EH (cell line): ENCODE measurements around the gene LRATD1.
"Not testable (repeated sequence)": the region's sequence is repeated elsewhere in the genome, so short reads cannot be mapped to it uniquely, and the experiment has no call there.

ENCODE experiments used
- DNase-seq: peaks from one replicate; pipeline ENCODE4 v3.0.0-alpha.2; 2015; ENCODE audit warnings: low read depth

The LRATD1 gene, protein sequence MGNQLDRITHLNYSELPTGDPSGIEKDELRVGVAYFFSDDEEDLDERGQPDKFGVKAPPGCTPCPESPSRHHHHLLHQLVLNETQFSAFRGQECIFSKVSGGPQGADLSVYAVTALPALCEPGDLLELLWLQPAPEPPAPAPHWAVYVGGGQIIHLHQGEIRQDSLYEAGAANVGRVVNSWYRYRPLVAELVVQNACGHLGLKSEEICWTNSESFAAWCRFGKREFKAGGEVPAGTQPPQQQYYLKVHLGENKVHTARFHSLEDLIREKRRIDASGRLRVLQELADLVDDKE

DNA sequence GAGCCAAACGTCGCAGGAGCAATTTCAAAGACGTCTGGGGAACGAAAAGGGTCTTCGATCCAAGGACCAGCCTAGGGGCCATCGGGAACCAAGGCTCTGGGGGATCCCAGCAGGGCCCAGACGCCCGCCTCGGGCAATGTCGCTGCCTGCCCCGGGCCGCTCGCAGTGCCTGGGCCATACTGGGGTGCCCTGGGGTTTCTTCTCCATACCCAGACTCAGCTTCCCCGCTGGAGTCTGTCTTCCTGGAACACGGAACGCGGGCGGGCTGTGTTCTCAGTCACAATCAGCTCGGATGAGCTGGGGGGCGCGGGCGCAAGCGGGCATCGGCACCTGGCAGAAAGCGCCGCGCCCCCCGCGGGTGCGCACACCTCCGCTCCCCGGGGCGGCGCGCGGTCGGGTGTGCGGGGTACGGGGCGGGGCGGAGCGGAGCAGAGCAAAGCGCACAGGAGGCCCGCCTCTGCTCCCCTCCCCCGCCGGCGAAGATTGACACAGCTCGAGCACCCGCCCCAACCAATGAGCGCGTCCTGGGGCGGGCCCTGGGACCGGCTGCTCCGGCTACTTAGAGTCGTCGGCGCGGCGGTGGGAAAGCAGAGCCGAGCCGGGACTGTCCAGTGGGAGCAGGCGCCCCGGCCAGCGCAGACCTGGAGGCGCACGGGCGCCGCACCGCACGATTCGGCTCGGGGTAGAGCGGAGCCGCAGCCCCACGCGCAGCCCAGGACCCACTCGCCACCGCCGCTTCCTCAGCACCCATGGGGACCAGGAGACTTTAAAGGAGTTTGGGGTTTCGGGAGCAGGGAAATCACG is at the start of gene LRATD1:
LRATD1 (plus strand) TSS at position 585 of the 804 bp plus-strand sequence. CDS start 1,263 bp downstream, outside the sequence.
- peak; percentile 57 for DNase-seq

DNA sequence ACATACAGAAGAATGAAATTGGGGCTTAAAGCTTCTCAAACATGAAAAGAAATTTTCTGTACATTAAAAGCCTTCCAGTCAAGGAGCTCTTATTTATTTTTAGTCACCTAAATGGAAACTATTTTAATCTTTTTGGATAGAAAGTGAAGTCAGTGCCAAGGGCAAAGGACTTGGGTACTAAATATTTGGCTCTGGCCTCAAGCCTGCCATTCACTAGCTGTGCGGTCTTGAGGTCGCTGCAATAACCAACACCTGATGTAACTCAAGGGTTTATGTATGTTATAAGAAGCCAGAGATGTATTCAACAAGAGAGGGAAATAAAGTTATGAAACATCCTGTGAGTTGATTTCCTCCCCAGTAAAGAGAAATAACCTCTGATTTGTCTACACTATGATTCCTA is 49.5 kb upstream of the LRATD1 start:
- no peak for DNase-seq

DNA sequence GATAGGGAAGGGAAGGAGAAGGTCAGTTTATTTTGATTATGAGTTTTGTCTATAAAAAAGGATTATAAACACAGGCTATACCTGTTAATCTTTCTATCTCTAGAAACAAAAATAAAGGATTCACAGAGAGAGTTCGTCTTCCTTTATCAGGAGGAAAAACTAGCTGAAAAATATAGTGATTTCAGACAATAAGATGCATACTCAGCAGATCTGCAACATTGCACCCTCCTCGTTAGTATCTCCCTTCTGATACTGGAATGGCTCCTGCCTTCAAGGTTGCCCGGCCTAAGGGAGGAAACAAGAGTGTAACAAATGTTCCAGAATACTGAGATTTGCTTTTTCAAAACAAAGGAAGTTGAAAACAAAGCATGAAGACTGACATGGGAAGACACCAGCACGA is 48.7 kb upstream of the LRATD1 start:
- no peak for DNase-seq

DNA sequence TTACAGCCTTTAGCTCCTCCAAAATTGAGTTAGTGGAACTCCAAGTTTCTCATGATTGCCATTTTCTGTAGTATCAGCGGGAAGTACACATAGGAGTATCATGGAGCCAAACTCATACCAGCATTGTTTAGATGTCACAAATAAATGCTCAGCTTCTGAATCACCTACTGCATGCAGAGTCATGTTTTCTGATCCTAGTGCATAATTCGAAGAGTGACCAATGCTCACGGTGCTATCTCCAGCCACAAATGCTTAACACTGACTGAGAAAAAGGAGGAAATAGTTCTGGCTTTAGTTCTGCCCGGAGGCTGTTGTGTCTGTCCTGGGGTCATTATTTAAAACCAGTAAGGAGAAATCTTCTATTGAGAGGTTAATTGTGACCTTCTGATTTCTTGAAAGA is 45.4 kb upstream of the LRATD1 start:
- peak; percentile 18 for DNase-seq

DNA sequence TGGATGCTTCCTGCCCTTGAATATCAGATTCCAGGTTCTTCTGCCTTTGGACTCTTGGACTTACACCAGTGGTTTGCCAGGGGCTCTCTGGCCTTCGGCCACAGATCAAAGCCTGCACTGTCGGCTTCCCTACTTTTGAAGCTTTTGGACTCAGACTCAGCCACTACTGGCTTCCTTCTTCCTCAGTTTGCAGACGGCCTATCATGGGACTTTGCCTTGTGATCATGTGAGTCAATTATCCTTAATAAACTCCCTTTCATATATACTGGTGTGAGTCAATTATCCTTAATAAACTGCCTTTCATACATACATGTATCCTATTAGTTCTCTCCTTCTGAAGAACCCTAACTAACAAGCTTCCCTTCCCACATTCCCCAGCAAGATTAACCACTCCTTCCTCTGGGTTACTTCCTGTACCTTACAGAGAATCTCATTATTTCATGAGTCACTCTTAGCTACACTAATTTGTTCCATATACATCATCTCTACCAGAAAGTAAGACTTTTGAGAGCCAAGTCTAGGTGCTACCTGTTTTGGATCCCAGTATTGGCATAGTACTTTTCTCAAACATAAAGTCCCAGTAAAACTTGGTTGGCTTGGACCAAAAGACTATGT is 31.3 kb upstream of the LRATD1 start:
- no peak for DNase-seq

DNA sequence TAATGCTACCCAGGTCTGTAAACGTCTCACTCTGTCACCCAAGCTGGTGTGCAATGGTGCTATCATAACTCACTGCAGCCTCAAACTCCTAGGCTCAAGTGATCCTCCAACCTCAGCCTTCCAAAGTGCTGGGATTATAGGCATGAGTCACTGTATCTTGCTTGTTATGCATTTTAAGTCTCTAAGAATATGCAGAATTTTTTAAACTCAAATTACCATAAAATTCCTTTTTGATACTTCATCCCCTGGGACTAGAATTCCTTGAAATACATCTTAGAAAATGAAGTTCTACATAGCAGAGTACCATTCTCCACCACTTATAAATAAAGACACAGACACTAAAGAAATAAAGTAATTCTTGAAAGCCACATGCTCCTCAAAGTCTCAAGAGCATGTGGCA is 30.2 kb upstream of the LRATD1 start:
- no peak for DNase-seq

DNA sequence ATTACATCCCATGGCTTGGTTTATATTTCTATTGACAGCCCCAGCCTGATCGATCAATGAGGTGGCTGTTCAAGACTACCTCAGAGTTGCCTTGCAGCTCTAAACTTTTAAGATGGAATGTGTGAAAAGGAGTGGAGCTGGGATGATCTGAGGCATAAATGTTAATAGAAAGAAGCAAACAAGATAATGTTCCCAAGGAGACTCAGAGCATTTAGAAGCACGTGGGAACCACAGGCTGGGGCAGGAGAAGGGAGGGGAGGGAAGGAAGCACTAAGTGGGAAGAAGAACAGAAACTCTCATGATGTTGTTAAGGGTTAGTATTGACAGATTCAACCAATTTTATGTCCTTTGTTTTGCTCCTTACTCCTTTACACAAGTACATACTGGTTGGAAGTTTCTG is 28.8 kb upstream of the LRATD1 start:
- no peak for DNase-seq

DNA sequence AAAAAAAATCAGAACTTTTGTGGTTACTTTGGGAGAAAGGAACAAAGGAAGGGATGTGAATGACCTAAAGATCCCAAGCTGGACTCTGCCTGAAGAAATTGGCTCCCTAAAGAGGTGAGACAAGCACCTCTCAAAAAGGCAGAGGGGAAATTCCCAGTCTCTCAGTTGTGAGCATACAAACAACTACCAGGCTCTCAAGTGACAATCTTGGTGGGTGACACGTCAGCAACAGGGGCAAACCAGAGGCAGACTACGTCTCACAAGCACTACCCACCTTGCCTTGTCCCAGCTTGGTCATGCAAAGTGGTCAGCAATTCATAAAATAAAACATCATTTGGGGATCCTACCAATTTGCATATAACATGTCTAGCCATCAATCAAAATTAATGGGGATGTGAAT is 24.3 kb upstream of the LRATD1 start:
- DNase-seq, result no peak

DNA sequence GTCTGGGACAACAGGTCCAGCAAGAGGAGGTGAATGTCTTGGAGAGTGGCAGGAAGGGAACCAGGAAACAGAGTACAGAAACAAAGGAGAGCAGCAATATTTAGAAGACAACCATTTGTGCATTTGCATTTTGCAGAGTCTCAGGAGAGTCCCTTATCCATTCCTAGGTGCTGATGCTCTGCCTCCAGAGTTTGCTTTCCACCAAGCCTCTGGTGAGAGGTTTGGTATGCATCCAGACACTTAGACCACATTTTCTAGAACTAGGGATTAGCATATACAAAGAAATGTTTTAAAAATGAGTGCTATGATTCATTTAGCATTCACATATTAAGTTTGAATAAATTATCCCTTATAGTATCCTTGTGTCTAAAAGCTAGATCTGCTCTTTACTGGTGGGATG is 18.5 kb upstream of the LRATD1 start:
- no peak for DNase-seq

DNA sequence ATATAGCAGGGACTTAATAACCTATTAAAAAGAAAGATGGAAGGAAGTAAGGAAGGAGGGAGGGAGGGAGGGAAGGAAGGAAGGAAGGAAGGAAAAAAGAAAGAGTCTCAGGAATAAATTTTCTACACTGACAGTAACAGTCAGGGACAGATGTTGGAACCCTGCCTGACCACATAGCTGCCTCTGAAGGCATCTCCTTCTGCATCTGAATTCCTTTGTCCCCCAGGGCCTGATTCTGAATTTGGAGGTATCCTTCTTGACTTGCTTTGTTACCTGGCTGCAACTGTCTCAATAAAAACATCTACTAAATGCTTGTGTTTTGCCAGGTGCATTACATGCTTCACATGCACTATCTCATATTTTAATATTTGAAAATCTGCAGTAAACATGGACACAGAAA is 17.4 kb upstream of the LRATD1 start:
- DNase-seq, result no peak

DNA sequence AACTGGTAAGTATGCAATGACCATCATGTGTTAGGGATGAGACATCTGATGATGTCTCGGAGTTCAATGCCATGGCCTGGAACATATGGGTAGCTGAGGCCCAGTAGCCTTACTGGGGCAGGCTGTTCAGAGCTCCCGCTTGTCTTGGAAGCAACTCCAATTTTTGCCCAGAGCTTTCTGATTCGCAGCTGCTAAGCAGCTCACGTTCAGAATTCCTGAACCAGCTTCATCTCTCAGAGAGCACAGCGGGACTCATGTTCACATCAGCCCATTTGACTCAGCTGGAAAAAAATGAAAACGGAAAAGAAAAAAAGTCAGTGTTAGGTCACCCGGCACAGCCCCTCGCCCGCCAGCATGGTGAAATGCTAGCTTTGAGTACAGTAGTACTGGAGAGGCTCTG is 16.8 kb upstream of the LRATD1 start:
- no peak for DNase-seq

DNA sequence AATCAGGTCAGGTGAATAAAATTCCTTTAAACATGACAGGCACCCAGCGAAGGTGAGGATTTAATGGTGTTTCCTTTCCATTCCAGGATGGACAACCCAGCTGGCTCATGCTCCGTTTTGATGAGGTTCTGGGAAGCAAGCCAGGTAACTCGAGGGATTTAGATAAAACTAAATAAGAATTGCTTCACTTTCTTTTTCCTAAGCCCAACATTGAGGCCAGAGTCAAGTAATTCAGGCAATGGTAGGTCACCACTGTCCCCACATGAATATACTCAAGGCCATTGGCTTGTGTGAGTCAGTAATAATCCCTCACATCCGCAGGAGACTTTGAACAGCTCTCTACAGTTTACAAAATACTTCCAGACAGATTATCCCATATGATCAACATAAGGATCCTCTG is 16.2 kb upstream of the LRATD1 start:
- no peak for DNase-seq

DNA sequence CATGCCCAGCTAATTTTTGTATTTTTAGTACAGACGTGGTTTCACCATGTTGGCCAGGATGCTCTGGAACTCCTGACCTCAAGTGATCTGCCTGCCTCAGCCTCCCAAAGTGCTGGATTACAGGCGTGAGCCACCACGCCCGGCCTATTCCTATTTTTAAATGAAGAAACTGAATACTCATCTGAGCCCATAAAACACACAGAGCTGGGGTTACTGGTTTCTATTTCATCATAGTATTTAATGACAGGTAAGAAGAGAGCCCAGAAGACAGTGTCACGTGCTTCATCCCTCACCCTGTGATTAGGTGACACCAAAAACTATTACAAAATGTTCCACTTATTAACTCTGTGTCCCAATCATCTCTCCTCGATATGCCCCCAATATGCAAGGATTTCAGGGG is 15.6 kb upstream of the LRATD1 start:
- no peak for DNase-seq

DNA sequence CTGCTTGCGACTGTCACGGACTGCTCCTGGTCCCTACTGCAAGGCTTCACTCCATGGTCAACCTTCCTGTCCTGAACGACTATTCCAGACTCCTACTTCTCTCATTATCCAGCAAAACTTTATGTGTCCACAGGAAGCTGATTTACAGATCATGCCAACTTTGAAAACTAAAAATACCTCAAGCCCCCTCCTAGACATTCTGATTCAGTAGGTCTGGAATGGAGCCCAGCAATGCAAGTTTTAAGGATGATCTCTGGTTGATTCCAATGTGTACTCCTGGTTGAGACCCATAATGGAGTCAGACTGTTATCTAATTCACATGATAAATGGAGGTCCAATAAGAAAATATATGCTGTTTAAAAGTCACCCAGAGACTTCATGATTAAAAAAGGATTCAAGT is 13.1 kb upstream of the LRATD1 start:
- no peak for DNase-seq

DNA sequence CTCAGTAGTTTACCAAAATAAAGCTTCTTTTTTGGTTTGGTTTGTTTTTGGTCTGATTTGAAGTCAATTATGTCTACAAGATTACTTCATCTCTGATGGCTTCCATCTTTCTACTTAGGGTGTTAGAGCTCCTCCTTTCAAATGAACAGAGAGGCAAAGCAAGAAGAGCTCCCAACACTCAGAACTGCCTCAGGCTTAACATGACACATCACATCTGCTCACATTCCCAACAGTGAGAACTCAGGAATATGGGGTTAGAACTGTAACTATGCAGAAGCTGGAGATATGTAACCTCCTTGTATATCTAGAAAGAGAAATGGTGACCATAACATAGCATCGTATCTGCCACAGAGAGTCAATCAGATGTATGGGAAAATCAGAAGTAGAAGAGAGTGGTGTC is 11.4 kb upstream of the LRATD1 start:
- DNase-seq, result no peak

DNA sequence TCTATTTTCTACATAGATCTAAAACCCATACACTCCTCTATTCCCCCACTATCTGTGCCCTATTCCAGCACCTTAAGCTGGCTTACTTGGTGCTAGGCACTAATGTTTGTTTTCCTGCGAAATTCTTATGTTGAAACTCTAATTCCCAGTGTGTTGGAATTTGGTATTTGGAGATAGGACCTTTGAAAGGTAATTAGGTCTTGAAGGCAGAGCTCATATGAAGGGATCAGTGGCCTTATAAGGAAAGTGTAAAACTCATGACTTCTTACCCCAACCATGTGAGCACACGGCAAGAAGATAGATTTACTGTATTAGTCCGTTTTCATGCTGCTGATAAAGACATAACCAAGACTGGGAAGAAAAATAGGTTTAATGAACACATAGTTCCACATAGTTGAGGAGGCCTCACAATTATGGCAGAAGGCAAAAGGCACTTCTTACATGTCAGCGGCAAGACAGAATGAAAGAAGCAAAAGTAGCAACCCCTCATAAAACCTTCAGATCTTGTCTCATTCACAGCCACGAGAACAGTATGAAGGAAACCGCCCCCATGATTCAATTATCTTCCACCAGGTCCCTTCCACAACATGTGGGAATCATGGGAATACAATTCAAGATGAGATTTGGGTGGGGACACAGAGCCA is 10.5 kb upstream of the LRATD1 start:
- no peak for DNase-seq

DNA sequence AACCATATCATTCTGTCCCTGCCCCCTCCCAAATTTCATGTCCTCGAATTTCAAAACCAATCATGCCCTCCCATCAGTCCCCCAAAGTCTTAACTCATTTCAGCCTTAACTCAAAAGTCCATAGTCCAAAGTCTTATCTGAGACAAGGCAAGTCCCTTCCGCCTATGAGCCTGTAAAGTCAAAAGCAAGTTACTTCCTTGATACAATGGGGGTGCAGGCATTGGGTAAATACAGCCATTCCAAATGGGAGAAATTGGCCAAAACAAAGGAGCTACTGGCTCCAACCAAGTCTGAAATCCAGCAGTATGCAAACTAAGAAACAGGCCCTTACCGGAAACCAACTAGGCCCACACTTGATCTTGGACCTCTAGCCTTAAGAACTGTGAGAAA is 10.0 kb upstream of the LRATD1 start:
- not testable (repeated sequence) for DNase-seq

DNA sequence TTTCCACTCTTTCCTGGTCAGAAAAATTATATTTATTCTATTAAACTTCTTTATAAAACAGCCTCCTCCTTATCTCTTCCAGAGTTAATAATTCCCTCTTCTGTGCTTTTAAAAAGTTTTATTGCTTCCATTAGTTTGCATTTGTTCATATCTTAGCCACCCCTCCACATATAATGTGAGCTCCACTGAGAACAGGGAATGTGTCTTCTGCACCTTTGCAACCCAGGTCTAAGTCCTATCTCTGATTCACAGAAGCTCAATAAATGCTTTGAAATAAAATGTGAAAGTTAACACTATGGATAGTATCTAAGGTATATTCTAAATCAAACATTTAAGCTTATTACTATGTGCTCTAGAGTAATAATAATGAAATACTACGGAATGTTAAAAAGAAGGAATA is 9.3 kb upstream of the LRATD1 start:
- DNase-seq, result no peak

DNA sequence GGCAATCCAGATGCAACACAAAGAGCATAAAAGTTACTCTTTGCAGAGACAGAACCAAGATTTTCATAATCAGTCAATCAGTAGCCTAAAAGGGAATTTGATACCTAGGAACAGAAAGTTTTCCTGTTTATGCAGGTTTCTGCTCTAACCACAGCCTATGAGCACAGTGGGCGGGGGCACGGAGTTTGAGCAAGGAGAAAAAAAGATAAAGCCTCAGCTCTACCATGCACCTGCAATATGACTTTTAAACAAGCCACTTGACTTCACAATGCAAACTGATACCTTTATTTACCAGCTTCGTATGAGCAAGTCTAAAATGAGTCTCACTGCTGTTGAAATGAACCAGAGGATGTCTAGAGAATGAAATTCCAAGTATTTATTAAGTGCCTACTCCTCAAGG is 5.6 kb upstream of the LRATD1 start:
- DNase-seq, result no peak

DNA sequence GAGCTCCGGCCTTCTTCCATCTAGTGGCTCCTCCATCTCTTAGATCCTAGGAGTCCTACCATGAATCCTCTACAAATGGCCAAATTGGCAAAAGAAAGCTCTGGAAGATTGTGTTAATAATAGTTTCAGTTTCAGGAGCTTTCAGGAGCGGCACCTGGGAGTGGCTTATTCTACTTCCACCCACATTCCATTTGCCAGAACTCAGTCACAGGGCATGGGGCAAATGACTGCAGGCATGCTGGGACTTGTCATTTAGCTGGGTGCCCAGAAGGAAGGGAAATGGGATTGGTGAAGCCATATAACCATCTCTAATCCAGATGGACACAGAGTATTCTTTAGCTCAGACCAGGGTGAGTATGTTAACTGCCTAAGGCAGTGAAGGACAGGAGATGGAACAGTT is 3.6 kb upstream of the LRATD1 start:
- DNase-seq, result peak; percentile 1

DNA sequence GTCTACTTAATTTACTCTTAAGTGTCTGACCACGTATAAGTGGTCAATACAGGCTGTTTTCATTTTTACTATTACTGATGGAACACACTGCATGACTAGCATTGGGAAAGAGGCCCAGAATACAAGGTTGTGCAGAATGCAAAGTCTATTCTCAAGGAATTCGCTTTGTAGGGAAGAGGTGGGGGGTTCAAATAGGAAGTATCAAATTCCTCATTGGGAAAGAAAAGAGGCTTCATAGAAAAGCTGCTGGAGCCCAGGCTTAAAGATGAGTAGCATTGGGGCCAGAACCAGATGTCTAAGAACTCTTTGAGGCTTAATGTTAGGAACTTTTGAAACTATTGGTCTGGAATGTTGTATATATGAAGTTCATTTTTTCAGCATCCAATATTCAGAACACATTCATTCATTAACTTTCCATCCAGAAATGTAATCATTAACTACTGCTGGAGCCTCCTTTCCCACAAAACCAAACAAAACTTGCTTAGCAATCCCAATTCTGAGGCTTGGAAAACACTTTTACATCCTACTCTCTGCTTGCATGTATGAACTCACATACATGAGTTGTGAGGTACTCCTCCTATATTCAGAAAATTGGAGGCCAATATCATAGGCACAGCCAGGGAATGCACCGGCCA is 994 bp upstream of the LRATD1 start:
- DNase-seq, result no peak

DNA sequence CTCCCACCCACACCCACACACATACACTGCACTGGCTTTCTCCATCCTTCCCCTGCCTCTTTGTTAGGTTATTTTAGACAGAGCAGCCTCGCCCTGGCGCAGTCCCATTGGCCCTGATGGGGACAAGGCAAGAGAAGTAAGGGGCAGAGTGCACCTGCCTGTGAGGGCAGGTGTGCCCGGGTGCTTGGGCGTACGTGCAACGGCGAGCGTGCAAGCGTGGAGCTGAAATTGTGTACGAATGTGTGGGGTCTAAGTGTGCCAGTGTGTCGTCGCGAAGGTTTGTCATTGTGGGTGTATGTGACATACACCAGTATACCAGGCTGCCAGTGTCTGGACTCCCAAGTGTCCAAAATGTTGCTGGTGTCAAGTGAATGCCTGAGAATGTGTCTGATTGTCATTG is 544 bp downstream of the LRATD1 start:
- no peak for DNase-seq
